Activated CD8-positive, alpha-beta memory T cell treated with anti-CD3 and anti-CD28 coated beads for 4 hours (primary cell): Measurements from ENCODE around the gene MXD3.
"Not testable (repeated sequence)": the region's sequence is repeated elsewhere in the genome, so short reads cannot be mapped to it uniquely, and the experiment has no call there.

Source experiments
- DNase-seq, 2 donors: peaks; one replicate each; pipeline ENCODE4 v3.0.0-alpha.2; 2020; ENCODE audit warnings: low read depth in 2 of 2

The MXD3 gene

GRCh38 chr5:177265395-177265794 lies 46.3 kb downstream of the MXD3 start:
- no peak for DNase-seq

- no peak for DNase-seq
Observed at GRCh38 chr5:177264178-177264577, 47.5 kb downstream of the MXD3 start.

GRCh38 chr5:177261510-177261909 lies 50.2 kb downstream of the MXD3 start:
- no peak for DNase-seq

- DNase-seq = no peak
Observed at GRCh38 chr5:177260961-177261360, 50.7 kb downstream of the MXD3 start.

- not testable (repeated sequence) for DNase-seq
Observed at GRCh38 chr5:177258711-177259110, 53.0 kb downstream of the MXD3 start.
